Stomach (tissue), 4 donors: Measurements from ENCODE around the gene PIMREG.

ENCODE experiments used
- POLR2A ChIP-seq, 4 donors: fragments of 450-650 bp; IDR thresholded peaks; one replicate each; pipeline ENCODE4 v1.6.1; 2016; ENCODE audit warnings: antibody characterized with exemption in 4 of 4, control low read depth in 2 of 4, mild to moderate bottlenecking in 1 of 4, moderate library complexity in 1 of 4
- POLR2AphosphoS5 ChIP-seq, 3 donors: sonication (generic); formaldehyde crosslinking; IDR thresholded peaks; one replicate each; pipeline ENCODE4 v1.6.1; 2016; ENCODE audit warnings: antibody characterized with exemption in 3 of 3

DNA sequence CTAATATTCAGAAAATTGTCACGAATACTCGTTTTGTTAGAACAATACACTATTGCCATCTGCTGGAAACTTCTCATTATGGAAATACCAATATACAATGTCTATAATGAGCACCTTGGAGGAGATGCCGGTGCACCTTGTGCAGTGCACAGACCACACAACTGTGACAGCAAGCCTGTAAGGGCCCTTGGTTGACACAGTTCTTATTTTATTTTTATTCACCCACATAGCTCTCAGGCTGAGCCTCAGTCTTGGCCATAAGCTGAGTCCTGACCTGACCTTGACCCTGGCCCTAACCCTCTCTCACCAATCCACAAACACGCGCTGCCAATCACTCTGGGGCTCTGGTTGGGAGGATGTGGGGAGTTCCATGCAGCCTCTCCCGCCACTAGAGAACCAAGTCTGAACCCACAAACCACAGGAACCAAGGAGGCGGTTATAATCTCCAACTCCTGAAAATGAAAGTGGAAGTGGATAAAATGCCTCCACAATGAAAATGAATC is 16.9 kb upstream of the PIMREG start:
- TF ChIP-seq POLR2AphosphoS5 (IDR thresholded peaks at IDR 0.05) (no peak), POLR2A (IDR thresholded peaks at IDR 0.05) (no peak)
